ENCODE measurements around the gene PNPLA2. TPM values are rescaled to one million over a fixed set of nuclear protein-coding genes. Genes with fewer than 3 reads are reported as not detected.

PNPLA2 gene
- polyA plus RNA-seq, 10 donors = 18.4 to 32.9 (median 27.9) TPM

- DNase-seq = no peak
Measured at GRCh38 chr11:813456-814096, 5.1 kb upstream of the PNPLA2 start.

DNA sequence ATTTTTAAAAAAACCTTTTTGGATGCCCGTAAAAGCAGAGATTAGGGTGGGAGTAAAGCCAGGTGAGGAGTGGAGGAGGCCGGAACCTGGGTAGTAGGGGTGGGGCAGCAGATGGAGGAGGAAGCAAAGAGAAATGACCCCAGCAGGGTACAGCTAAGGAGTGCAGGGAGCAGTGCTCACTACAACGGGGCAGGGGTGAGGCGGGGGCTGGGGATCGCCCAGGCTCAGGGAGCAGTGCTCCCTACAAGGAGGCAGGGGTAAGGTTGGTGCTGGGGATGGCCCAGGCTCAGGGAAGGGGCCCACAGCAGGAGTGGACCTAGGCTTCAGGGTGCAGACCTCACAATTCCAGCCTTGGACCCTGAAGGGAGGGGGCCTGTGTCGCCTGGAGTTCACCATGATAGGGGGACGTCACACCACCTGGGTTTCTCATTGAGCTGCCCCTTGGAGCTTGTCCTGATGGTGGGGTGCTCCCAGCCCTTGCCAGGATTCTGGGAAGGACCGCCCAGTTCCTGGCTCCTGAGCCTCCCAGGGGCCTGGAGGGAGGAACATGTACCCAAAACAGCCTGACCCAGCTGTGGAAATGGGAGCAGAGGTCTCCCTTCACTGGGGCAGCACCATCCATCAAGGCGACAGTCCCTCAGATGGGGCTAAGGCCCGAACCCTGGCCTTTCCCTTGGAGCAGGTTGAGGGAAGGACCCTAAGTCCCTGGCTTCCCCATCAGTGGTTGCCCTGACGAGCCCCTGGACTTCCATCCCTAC is 2.9 kb upstream of the PNPLA2 start:
- no peak for DNase-seq

DNA sequence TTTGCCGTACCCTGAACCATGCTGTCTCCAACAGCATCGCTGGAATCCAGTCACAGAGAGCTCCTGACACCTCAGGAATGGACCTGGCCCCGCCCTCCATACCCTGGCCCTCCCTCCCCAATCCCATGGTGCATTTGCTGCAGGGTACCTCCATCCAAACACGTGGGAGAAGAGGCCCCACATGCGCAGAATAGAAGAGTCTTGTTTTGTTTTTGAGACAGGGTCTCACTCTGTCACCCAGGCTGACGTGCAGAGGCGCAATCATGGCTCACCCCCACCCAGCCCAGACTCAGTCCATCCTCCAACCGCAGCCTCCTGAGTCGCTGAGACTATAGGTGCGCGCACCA is 2.3 kb upstream of the PNPLA2 start:
- no peak for DNase-seq

DNA sequence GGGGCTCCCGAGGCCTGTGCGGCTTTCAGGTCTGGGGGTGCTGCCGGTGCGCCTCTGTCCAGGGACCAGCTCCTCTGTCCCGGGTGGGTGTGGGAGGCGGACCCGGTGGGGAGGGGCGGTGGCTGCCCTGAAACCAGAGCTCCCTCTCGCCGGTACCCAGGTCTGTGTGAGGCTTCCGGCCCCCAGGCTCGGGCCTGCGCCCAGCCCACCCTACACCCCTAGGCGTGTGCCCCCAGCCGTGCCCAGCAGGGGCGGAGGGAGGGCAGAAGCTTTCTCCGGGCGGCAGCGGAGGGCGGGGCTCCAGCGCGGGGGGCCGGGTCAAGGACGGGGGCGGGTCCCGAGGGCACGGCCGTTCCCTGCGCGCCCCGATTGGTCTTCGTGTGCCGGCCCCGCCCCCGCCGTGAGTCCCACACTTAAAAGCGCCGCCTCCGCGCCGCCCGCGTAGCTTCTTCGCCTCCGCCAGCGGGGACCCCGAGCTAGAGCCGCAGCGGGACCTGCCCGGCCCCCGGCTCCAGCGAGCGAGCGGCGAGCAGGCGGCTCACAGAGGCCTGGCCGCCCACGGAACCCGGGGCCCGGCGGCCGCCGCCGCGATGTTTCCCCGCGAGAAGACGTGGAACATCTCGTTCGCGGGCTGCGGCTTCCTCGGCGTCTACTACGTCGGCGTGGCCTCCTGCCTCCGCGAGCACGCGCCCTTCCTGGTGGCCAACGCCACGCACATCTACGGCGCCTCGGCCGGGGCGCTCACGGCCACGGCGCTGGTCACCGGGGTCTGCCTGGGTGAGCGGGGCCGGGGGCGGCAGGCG is 616 bp downstream of the PNPLA2 start:
- peak; percentile 83 to 94 (median 90) for DNase-seq

GRCh38 chr11:819943-820649 is 1.4 kb downstream of the PNPLA2 start:
- peak in 1 of 3 donors; percentile 83 for DNase-seq

GRCh38 chr11:820655-821511 is 2.2 kb downstream of the PNPLA2 start:
- no peak for DNase-seq

DNA sequence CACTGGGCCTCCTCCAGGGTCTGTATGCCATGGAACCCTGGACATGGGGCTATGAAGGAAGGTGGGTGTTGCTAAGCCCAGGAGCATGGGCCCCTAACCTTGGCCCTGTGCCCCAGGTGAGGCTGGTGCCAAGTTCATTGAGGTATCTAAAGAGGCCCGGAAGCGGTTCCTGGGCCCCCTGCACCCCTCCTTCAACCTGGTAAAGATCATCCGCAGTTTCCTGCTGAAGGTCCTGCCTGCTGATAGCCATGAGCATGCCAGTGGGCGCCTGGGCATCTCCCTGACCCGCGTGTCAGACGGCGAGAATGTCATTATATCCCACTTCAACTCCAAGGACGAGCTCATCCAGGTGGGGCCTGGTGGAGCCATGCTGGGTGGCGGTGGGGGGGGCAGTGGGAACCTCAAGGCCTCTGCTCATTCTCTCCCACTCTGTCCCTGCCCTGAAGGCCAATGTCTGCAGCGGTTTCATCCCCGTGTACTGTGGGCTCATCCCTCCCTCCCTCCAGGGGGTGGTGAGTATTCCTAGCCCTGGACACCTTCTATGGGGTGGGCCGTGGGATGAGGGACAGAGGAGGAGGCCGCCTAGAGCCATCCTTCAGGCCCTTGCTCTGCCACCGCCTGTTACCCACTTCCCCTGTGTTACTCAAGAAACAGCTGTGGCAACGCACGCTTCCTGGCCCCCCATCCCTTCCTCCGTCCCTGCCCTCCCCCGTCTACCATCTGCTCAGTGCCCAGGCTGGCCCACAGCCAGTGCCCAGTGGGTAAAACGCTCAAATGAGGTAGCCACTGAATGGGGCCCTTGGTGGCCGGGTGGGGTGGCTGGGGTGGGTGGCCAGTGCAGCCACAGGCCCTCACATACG is 3.0 kb downstream of the PNPLA2 start:
- no peak for DNase-seq

- DNase-seq = no peak
Measured at GRCh38 chr11:823441-824291, 5.0 kb downstream of the PNPLA2 start.

DNA sequence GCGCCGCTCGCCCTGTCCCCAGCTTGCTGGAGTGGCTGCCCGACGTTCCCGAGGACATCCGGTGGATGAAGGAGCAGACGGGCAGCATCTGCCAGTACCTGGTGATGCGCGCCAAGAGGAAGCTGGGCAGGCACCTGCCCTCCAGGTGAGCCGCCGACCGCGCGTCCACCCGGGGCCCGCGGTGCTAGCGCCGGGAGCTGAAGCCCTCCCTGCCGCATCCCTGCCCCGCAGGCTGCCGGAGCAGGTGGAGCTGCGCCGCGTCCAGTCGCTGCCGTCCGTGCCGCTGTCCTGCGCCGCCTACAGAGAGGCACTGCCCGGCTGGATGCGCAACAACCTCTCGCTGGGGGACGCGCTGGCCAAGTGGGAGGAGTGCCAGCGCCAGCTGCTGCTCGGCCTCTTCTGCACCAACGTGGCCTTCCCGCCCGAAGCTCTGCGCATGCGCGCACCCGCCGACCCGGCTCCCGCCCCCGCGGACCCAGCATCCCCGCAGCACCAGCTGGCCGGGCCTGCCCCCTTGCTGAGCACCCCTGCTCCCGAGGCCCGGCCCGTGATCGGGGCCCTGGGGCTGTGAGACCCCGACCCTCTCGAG is 5.7 kb downstream of the PNPLA2 start:
- peak in 2 of 3 donors; percentile 72 to 80 for DNase-seq

GRCh38 chr11:824942-825341 is 6.2 kb downstream of the PNPLA2 start:
- no peak for DNase-seq

DNA sequence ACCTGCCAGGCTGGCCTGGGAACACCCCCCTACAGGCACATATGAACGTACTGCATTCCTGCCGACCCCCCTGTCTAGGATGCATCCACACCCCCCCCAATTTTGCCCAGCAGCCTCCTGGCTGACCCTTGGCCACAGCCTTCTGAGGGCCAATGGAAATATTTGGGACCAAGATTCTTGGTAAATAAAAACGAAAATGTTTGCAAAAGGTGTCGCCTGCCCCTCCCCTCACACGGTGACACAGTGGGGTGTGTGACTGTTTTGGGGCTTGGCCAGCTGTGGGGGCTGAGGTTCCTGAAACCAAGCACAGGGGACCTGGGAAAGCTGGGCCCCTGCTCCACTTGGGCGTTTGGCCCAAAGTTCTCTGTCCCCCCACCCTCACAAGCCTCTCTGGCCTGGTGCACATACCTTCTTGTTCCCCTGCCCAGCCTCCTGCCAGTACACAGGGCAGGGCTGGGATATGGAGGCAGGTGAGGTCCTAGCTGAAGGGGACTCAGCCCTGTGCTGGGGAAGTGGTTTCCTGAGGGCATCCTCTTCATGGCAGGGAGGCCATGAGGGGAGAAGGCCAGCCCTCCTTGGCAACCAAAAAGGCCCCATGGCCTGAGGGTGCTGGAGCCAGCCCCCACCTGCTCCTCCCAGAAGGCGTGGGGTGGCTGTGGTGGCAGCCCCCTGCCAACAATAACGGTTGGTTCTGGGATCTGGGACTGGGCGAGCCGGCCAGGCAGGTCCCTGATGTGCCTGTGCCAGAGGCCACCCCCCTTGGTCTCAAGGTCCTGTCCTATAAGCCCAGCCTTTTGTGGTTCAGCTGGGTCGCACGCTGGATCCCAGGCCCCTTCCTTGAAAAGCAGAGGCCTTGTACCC is 6.9 kb downstream of the PNPLA2 start:
- DNase-seq = no peak

GRCh38 chr11:826227-826621 is 7.5 kb downstream of the PNPLA2 start:
- no peak for DNase-seq

DNA sequence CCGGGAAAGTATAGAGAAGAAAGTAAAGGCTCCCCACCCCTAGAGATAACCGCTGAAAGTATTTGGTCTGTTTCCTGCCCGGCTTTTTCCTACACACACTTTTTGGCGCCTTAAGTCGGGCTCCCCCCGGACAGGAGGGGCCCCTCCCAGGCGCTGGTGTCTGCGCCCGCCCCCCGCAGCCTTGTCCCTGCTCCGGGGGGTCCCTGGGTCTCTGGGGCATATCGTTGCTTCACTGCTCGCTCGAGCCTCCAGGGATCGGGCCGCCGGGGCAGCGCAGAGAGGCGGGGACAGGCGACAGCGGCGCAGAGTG is 8.1 kb downstream of the PNPLA2 start:
- no peak for DNase-seq

DNA sequence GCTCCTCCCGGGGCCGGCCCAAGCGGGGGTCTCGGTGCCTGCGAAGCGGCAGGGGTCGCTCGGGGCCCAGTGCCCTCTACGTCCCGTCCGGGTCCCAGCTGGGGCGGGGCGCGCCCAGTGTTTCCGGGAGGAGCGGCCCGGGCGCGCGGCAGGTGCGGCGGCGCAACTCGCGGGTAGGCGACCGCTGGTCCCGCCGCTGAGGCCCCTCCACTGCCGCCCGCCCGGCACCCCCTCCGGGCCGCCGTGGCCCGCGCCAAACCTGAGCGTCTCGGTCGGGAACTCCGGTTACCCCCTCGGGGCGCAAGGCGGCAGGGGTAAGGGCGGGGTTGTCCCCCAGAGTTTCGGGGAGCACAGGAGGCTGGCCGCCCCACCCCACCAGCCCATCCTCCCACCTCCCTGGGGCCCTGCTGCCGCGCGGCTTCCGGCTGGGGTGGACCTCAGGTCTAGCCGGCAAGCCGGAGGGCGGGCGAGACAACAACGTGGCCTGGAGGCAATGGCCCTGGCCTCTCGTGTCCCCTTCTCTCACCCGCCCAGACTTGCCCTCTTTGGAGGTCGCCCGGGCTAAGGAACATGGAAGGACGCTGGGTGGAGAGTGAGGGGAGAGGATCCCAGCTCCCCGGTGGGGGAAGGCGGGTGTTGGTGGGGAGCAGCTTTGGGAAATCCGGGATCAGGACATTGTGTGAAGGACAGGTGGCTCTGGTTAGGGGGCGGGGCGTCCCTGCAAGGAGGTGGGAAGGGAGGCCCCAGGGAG is 8.6 kb downstream of the PNPLA2 start:
- DNase-seq = peak in 1 of 3 donors; percentile 53

DNA sequence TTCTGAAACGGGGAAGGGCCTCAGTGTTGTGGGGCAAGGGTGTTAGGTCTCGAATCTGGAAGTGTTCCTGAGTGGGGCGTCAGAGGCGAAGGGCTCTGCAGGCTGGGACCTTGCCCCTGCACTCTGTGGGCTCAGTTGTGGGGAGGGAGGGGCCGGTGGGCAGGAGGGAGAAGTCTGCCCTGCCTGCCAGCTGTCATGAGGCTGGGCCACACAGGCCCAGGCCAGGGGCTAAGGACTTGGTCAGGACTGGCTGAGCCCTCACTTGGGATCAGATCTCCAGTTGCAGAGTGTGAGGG is 9.1 kb downstream of the PNPLA2 start, which contains the start of gene CRACR2B:
TSS of gene CRACR2B (plus strand) at position 23 of the 296 bp plus-strand sequence. CDS start 689 bp downstream, outside the sequence.
- no peak for DNase-seq

GRCh38 chr11:828506-829175 is 9.9 kb downstream of the PNPLA2 start:
- peak in 1 of 3 donors; percentile 79 for DNase-seq

Measured in muscle of back (tissue), 11 donors.